ENCODE measurements around the gene BRSK1.

DNA sequence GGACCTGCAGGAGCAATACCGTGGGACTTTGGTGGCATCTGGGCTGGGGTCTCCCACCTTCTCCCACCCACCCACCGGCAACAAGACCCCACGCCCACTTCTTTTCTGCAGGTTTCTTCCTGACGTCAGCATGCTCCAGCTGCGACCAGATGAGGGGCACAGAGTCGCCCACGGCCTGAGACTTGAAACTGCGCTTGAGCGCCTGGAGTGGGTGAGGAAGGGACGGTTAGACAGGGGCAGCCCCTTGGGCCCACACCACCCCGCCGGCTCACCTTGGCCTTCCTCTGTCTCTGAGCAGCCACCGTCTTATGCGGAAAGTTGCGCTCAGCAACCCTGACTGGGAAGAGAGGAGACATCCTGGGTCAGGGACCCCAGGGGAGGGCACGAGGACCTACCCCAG, 77.1 kb downstream of the BRSK1 start:
- no peak for TF ChIP-seq EZH2 (IDR thresholded peaks at IDR 0.05; ENCODE audit: borderline replicate concordance, control insufficient read depth, low read depth, low read length)
- TF ChIP-seq BHLHE40 (IDR thresholded peaks at IDR 0.05; ENCODE audit: borderline replicate concordance in 1 of 2, low read depth in 2 of 2, low read length in 1 of 2): no peak
- TF ChIP-seq, protein P1, sequence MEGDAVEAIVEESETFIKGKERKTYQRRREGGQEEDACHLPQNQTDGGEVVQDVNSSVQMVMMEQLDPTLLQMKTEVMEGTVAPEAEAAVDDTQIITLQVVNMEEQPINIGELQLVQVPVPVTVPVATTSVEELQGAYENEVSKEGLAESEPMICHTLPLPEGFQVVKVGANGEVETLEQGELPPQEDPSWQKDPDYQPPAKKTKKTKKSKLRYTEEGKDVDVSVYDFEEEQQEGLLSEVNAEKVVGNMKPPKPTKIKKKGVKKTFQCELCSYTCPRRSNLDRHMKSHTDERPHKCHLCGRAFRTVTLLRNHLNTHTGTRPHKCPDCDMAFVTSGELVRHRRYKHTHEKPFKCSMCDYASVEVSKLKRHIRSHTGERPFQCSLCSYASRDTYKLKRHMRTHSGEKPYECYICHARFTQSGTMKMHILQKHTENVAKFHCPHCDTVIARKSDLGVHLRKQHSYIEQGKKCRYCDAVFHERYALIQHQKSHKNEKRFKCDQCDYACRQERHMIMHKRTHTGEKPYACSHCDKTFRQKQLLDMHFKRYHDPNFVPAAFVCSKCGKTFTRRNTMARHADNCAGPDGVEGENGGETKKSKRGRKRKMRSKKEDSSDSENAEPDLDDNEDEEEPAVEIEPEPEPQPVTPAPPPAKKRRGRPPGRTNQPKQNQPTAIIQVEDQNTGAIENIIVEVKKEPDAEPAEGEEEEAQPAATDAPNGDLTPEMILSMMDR (IDR thresholded peaks at IDR 0.05 in 2 of 3, conservative IDR thresholded peaks at IDR 0.05 in 1 of 3; ENCODE audit: control insufficient read depth in 2 of 3, extremely low read depth in 1 of 3, insufficient read depth in 1 of 3, low read depth in 3 of 3, low read length in 3 of 3): no peak
- no peak for TF ChIP-seq BACH1 (IDR thresholded peaks at IDR 0.05; ENCODE audit: borderline replicate concordance)
- no peak for TF ChIP-seq POLR2AphosphoS5 (IDR thresholded peaks at IDR 0.05; ENCODE audit: low read length)
- no peak for TF ChIP-seq JUND (IDR thresholded peaks at IDR 0.05; ENCODE audit: low read depth, low read length)
- TF ChIP-seq ZNF384 (IDR thresholded peaks at IDR 0.05; ENCODE audit: borderline replicate concordance, low read depth, low read length): no peak
- TF ChIP-seq, protein P2, sequence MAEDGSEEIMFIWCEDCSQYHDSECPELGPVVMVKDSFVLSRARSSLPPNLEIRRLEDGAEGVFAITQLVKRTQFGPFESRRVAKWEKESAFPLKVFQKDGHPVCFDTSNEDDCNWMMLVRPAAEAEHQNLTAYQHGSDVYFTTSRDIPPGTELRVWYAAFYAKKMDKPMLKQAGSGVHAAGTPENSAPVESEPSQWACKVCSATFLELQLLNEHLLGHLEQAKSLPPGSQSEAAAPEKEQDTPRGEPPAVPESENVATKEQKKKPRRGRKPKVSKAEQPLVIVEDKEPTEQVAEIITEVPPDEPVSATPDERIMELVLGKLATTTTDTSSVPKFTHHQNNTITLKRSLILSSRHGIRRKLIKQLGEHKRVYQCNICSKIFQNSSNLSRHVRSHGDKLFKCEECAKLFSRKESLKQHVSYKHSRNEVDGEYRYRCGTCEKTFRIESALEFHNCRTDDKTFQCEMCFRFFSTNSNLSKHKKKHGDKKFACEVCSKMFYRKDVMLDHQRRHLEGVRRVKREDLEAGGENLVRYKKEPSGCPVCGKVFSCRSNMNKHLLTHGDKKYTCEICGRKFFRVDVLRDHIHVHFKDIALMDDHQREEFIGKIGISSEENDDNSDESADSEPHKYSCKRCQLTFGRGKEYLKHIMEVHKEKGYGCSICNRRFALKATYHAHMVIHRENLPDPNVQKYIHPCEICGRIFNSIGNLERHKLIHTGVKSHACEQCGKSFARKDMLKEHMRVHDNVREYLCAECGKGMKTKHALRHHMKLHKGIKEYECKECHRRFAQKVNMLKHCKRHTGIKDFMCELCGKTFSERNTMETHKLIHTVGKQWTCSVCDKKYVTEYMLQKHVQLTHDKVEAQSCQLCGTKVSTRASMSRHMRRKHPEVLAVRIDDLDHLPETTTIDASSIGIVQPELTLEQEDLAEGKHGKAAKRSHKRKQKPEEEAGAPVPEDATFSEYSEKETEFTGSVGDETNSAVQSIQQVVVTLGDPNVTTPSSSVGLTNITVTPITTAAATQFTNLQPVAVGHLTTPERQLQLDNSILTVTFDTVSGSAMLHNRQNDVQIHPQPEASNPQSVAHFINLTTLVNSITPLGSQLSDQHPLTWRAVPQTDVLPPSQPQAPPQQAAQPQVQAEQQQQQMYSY (CRISPR knock-in tag; IDR thresholded peaks at IDR 0.05): no peak
- TF ChIP-seq TCF3 (IDR thresholded peaks at IDR 0.05; ENCODE audit: borderline replicate concordance, insufficient read depth, low read depth, low read length): no peak
- no peak for TF ChIP-seq FOS (IDR thresholded peaks at IDR 0.05; ENCODE audit: borderline replicate concordance, extremely low read depth, insufficient read length)
- TF ChIP-seq MXI1 (IDR thresholded peaks at IDR 0.05; ENCODE audit: low read depth, low read length): no peak
